ENCODE measurements around the gene NAT16.

Gene NAT16

DNA sequence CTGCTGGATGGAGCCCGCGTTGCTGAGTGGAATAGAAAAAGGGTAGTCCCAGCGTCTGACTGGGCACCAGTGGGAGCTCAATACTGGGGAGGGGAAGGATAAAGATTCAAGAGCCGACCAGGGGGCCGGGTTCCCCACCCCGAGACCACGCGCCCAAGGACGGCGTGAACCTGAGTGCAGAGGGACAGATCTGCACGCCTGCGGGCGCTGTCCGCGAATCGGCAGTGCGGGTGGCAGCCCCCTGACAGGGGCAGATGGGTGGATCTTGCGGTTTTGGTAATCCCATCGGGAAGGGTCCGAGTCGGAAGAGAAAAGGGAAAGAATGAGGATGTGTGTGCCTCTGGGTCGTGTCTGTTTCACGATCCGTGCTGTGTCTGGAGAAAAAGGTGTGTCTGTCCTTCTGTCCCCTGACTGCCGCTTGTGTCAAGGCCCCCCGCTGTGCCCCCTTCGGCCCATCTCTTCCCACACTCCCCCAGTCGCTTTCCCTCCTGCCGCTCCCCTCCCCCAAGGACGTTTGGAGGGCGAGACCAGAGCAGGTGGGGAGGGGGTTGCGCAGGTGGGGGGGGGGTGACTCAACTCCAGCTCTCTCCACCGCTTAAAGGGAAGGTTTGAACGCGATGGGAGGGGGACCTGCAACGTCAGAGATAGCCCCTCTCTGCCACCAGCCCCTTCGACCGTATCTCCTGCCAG is 14.0 kb downstream of the NAT16 start:
- ChIA-PET CTCF (interaction anchor here (1.1 to 2.7 kb wide), 7 partner anchors 8 to 78 kb away, joined by 3 to 28 read pairs (median 5); partner anchors contain the start of gene AP1S1), POLR2A (interaction anchor here (1.4 kb wide), 1 partner anchor 52 kb away, joined by 5 read pairs; the partner anchor contains the start of genes PLOD3 and ZNHIT1)
- H3K4me3 ChIP-seq (ENCODE audit: low read depth, low read length) = peak overlapping the region; percentile 13
- TF ChIP-seq, protein P1, sequence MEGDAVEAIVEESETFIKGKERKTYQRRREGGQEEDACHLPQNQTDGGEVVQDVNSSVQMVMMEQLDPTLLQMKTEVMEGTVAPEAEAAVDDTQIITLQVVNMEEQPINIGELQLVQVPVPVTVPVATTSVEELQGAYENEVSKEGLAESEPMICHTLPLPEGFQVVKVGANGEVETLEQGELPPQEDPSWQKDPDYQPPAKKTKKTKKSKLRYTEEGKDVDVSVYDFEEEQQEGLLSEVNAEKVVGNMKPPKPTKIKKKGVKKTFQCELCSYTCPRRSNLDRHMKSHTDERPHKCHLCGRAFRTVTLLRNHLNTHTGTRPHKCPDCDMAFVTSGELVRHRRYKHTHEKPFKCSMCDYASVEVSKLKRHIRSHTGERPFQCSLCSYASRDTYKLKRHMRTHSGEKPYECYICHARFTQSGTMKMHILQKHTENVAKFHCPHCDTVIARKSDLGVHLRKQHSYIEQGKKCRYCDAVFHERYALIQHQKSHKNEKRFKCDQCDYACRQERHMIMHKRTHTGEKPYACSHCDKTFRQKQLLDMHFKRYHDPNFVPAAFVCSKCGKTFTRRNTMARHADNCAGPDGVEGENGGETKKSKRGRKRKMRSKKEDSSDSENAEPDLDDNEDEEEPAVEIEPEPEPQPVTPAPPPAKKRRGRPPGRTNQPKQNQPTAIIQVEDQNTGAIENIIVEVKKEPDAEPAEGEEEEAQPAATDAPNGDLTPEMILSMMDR (IDR thresholded peaks at IDR 0.05; ENCODE audit: insufficient read depth, low read length, missing control alignments) = no peak
- no peak for DNase-seq (ENCODE audit: low read depth, low spot score)

DNA sequence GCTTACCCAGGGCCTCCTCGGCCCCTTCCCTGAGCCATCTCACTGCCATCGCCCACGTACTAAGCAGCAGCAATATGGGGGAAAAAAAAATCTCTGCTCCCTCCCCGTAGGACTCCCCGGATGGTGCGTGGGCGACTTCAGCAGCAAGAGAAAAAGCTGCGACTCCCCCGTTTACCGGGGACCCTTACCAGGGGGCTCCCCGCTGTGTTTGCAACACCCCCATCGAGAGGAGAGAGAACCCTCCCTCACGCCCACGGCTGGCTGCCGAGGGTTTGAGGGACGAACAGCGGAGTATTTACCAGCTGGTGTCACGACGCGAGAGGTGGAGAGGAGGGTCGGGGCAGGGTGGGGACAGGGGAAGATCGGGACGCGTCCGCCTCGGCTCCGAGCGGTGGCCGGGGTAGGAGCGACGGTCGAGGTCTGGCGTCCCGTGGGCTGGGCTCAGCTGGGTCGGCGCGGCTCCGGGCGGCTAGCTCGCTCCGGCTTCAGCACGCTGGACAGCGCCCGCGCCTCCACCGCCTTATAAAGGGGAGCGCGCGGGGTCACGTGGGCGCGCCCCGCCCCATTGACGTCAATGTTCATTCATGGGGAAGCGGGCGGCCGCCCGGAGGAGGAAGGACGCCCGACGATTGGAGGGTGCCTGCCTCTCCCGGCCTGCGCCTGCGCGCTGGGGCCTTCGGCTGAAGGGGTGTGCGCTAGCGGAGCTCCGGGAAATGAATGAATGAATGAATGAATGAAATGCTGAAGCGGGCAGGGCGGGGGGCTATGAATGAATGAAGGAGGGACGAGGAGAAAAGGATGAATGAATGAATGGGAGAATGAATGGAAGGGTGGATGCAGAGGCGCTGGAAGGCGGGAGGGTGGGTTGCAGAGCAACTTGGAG is 14.8 kb downstream of the NAT16 start, which contains the start of gene VGF:
VGF (minus strand) TSS at position 495 of the 883 bp plus-strand sequence. CDS start 726 bp downstream, outside the sequence.
- no peak for DNase-seq (ENCODE audit: low read depth, low spot score)
- CTCF ChIA-PET = interaction anchor here (1.1 to 2.7 kb wide), 9 partner anchors 8 to 87 kb away, joined by 3 to 28 read pairs (median 4); partner anchors contain the start of gene AP1S1
- TF ChIP-seq, protein P1 (IDR thresholded peaks at IDR 0.05; ENCODE audit: insufficient read depth, low read length, missing control alignments) = no peak

DNA sequence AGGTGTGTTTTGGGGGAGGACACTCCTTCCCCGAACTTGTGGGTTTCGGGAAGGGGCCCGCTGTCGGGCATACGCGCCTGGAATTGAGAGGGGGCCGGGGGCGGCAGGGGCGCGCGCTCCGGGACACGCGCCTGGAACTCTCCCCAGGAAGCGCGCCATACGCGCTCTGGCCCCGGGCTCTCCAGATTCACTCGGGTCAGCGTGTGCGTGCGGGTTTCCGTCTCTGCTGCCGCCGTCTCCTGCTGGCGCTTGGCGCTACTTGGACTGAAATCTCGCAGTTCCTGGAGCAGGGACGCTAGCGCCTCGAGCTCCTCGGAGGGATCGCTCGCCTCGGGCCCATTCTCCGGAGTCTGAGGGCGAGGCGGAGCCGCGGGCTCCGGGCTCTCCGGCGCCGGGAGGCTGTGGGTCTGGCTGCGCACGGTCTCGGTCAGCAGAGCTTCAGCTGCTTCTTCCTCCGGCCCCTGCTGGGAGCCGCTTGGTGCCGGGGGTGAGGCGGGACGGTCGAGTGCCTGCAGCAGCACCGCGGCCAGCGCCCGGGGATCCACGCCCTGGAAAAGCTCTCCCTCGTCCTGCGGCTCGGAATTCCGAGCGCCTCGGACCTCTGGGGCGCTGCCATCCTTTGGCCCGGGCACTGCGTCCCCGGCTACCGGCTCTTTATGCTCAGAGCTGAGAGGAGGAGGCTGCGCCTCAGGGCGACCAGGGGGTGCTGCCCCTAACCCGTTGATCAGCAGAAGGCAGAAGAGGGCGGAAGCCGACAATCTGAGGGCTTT is 15.8 kb downstream of the NAT16 start:
- no peak for DNase-seq (ENCODE audit: low read depth, low spot score)

More for the DNA sequence above, 14.8 kb downstream of the NAT16 start, which contains the start of gene VGF:
- POLR2A ChIA-PET = interaction anchor here (1.4 kb wide), 1 partner anchor 52 kb away, joined by 5 read pairs; the partner anchor contains the start of genes PLOD3 and ZNHIT1
- H3K4me3 ChIP-seq (ENCODE audit: low read depth, low read length) = peak within 1 kb of the TSS; percentile 13

DNA sequence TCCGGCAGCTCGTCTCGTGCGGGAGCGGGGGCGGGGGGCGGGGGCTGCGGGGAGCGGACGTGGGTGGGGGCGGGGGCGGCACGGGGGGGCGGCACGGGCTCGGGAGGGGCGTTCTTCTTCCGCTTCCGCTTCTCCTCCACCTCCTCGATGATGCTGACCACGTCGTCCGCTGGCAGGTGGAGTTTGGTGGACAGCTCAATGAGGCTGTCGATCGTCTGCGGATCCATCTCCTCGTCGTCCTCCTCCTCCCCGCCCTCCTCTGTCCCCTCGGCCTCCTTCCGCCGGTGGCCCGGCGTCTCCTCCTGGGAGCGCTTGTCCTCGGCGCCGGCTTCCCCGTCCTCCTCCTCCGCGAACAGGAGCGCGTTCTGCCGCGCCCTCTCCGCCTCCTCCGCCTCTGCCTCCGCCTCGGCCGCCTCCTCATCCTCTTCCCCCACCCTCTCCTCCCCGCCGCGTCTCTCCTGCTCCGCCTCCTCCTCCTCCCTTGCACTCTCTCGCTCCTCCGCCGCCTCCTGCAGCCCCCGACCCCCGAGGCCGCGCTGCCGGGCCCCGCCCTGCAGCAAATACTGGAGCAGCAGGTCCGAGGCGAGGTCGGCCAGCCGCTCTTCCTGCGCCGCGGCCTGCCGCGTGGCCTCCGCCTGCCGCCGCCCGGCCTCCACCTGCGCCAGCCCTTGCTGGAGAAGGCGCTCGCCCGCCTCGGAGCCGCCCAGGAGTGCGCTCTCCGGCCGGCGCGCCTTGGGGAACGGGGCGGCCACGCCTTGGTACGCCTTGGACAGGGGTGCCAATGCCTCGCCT is 16.6 kb downstream of the NAT16 start:
- ChIA-PET POLR2A (no interaction called here), CTCF (interaction anchor here (0.8 to 2.7 kb wide), 9 partner anchors 19 to 119 kb away, joined by 3 to 28 read pairs (median 4); partner anchors contain the start of gene FIS1)
- H3K4me3 ChIP-seq (ENCODE audit: low read depth, low read length) = peak overlapping the region; percentile 38
- TF ChIP-seq, protein P1 (IDR thresholded peaks at IDR 0.05; ENCODE audit: insufficient read depth, low read length, missing control alignments) = no peak
- no peak for DNase-seq (ENCODE audit: low read depth, low spot score)

More for the DNA sequence above, 15.8 kb downstream of the NAT16 start:
- TF ChIP-seq, protein P1 (IDR thresholded peaks at IDR 0.05; ENCODE audit: insufficient read depth, low read length, missing control alignments) = no peak
- ChIA-PET POLR2A (no interaction called here), CTCF (interaction anchor here (0.9 to 2.7 kb wide), 6 partner anchors 21 to 119 kb away, joined by 3 to 28 read pairs (median 5); partner anchors contain the start of gene FIS1)
- peak overlapping the region; percentile 8; the same call in 1 of the 2 replicates for H3K4me3 ChIP-seq (ENCODE audit: low read depth, low read length)

DNA sequence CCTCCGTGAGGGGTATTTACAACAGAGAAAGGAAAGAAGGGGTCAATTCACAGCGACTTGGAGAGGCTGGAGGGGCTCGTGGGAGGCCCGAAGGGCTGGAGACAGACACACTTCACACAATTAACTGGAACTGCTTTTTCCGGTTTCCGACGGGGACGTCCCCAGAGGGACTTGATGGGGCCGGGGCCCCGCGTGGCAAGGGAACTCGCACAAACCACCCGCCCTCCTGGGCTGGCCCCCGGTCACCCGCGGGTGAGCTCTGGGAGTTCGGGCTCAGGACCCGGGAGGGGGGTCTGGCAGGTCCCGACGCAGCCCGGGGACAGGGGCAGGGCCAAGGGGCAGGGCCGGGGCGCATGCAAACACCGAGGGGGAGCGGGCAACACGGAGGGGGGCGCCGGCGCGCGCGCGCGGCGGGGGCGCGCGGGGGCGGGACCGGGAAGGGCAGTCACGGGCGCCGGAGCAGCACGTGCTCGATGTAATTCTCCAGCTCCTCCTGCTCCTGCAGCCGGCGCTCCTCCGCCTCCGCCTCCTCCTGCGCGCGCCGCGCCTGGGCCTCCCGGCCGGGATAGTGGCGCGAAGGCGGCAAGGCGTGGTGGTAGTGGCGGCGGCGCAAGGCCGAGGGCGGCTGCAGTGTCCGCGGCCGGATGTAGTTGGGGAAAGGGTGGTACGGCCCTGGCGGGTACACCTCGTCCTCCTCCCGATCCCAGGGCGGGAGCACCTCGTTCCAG is 17.4 kb downstream of the NAT16 start:
- CTCF ChIA-PET = interaction anchor here (0.8 to 1.5 kb wide), 5 partner anchors 18 to 120 kb away, joined by 3 to 7 read pairs (median 4); no protein-coding TSS in a partner anchor
- POLR2A ChIA-PET = no interaction called here
- TF ChIP-seq, protein P1 (IDR thresholded peaks at IDR 0.05; ENCODE audit: insufficient read depth, low read length, missing control alignments) = no peak
- DNase-seq (ENCODE audit: low read depth, low spot score) = no peak
- peak overlapping the region; percentile 33 for H3K4me3 ChIP-seq (ENCODE audit: low read depth, low read length)
